Measurements from ENCODE around the gene RTP3. TPM values are rescaled to one million over a fixed set of nuclear protein-coding genes. Genes with fewer than 3 reads are reported as not detected.
"Not testable (repeated sequence)": the region's sequence is repeated elsewhere in the genome, so short reads cannot be mapped to it uniquely, and the experiment has no call there.

The RTP3 gene
- total and polyA plus RNA-seq, 7 donors: not detected

- 86 to 96% methylated on average over 1 of the region's 1 CpG for WGBS, 2 donors
- Histone ChIP-seq H3K4me1 (no peaks in the 10 kb centered on the region), H3K27me3 (no peaks in the 10 kb centered on the region), H3K4me3 (no peak overlapping the region), H3K27ac (no peak overlapping the region), H3K9me3 (no peaks in the 10 kb centered on the region), H3K36me3 (peaks cover 0 to 16% (median 0%) of the 10 kb centered on the region in 4 donors)
- TF ChIP-seq EP300 (IDR thresholded peaks at IDR 0.05) (no peak), CTCF (IDR thresholded peaks at IDR 0.05) (no peak)
- DNase-seq: no peak
- intact Hi-C loops (cut with DNase I): no loop called here
Observed at GRCh38 chr3:46546896-46547440, 49.2 kb downstream of the RTP3 start.

- H3K36me3 ChIP-seq: peaks cover 0 to 16% (median 0%) of the 10 kb centered on the region in 4 donors
- WGBS, 2 donors: 96 to 97% methylated on average over 3 of the region's 3 CpGs
- H3K9me3 ChIP-seq; intact Hi-C loops (cut with DNase I); H3K4me3 ChIP-seq; H3K27ac ChIP-seq; H3K27me3 ChIP-seq; H3K4me1 ChIP-seq; DNase-seq: not testable (repeated sequence)
Observed at GRCh38 chr3:46548611-46549010, 50.8 kb downstream of the RTP3 start.

- intact Hi-C loops (cut with DNase I): no loop called here
- Histone ChIP-seq H3K27ac (no peak overlapping the region), H3K4me3 (no peak overlapping the region), H3K4me1 (no peaks in the 10 kb centered on the region), H3K36me3 (peaks cover 0 to 15% (median 0%) of the 10 kb centered on the region in 4 donors), H3K9me3 (no peaks in the 10 kb centered on the region), H3K27me3 (no peaks in the 10 kb centered on the region)
- TF ChIP-seq EP300 (IDR thresholded peaks at IDR 0.05) (no peak), CTCF (IDR thresholded peaks at IDR 0.05) (no peak), POLR2AphosphoS5 (IDR thresholded peaks at IDR 0.05) (no peak), POLR2A (IDR thresholded peaks at IDR 0.05) (no peak)
- DNase-seq: no peak
- WGBS, 2 donors: 57 to 75% methylated on average over 4 of the region's 4 CpGs
Observed at GRCh38 chr3:46549408-46549904, 51.7 kb downstream of the RTP3 start.

GRCh38 chr3:46549989-46550388 lies 52.2 kb downstream of the RTP3 start:
- intact Hi-C loops (cut with DNase I): no loop called here
- TF ChIP-seq POLR2A (IDR thresholded peaks at IDR 0.05) (no peak), CTCF (IDR thresholded peaks at IDR 0.05) (no peak), POLR2AphosphoS5 (IDR thresholded peaks at IDR 0.05) (no peak), EP300 (IDR thresholded peaks at IDR 0.05) (no peak)
- Histone ChIP-seq H3K4me3 (no peak overlapping the region), H3K27ac (no peak overlapping the region), H3K36me3 (peaks cover 0 to 10% (median 0%) of the 10 kb centered on the region in 4 donors), H3K27me3 (no peaks in the 10 kb centered on the region), H3K4me1 (no peaks in the 10 kb centered on the region), H3K9me3 (no peaks in the 10 kb centered on the region)
- no peak for DNase-seq
- 61 to 80% methylated on average over 1 of the region's 1 CpG for WGBS, 2 donors

Other genes starting within 250 kb of the RTP3 start
- 1 to 10 TPM; 1.1 to 3.1 (median 1.9) TPM for gene CCR2, start 143.9 kb upstream of the RTP3 start, total RNA-seq
- 1 to 10 TPM in 2 of 3 donors, under 1 TPM in 1; 0.69 to 2.1 (median 1.2) TPM for gene CCR2, start 143.9 kb upstream of the RTP3 start, polyA plus RNA-seq
- 1 to 10 TPM in 2 of 4 donors, under 1 TPM in 1, not detected in 1; 0.36 to 2.0 (median 1.2) TPM for gene CCR5, start 127.0 kb upstream of the RTP3 start, total RNA-seq
- gene CCR5, start 127.0 kb upstream of the RTP3 start, polyA plus RNA-seq: 1 to 10 TPM in 1 of 3 donors, under 1 TPM in 2; 0.60 to 3.9 (median 0.69) TPM
- gene CCRL2, start 90.7 kb upstream of the RTP3 start, total RNA-seq: 1 to 10 TPM in 1 of 4 donors, under 1 TPM in 2, not detected in 1; 0.71 to 3.0 (median 0.99) TPM
- gene CCRL2, start 90.7 kb upstream of the RTP3 start, polyA plus RNA-seq: 10 to 100 TPM in 1 of 3 donors, 1 to 10 TPM in 2; 3.0 to 11.2 (median 4.4) TPM
- under 1 TPM in 3 of 4 donors, not detected in 1; 0.16 to 0.36 (median 0.28) TPM for gene LTF, start 33.1 kb upstream of the RTP3 start, total RNA-seq
- 10 to 100 TPM in 1 of 3 donors, 1 to 10 TPM in 1, not detected in 1; 1.2 to 38.0 TPM for gene LTF, start 33.1 kb upstream of the RTP3 start, polyA plus RNA-seq
- 10 to 100 TPM in 1 of 4 donors, 1 to 10 TPM in 3; 3.6 to 11.1 (median 5.8) TPM for gene LRRC2, start 68.3 kb downstream of the RTP3 start, total RNA-seq
- 1 to 10 TPM in 1 of 3 donors, under 1 TPM in 2; 0.46 to 2.4 (median 0.69) TPM for gene LRRC2, start 68.3 kb downstream of the RTP3 start, polyA plus RNA-seq
- not detected for gene FAM240A, start 114.5 kb downstream of the RTP3 start, total RNA-seq
- gene FAM240A, start 114.5 kb downstream of the RTP3 start, polyA plus RNA-seq: not detected
- gene ALS2CL, start 195.7 kb downstream of the RTP3 start, total RNA-seq: 10 to 100 TPM in 1 of 4 donors, 1 to 10 TPM in 3; 3.9 to 10.5 (median 4.3) TPM
- 10 to 100 TPM in 1 of 3 donors, 1 to 10 TPM in 2; 5.4 to 35.0 (median 6.0) TPM for gene ALS2CL, start 195.7 kb downstream of the RTP3 start, polyA plus RNA-seq
- 1 to 10 TPM in 2 of 4 donors, under 1 TPM in 1, not detected in 1; 0.81 to 1.8 (median 1.8) TPM for gene TMIE, start 203.4 kb downstream of the RTP3 start, total RNA-seq
- under 1 TPM in 1 of 3 donors, not detected in 2; 0.63 TPM for gene TMIE, start 203.4 kb downstream of the RTP3 start, polyA plus RNA-seq
- 1 to 10 TPM in 1 of 4 donors, under 1 TPM in 2, not detected in 1; 0.16 to 1.1 (median 0.81) TPM for gene PRSS50, start 219.9 kb downstream of the RTP3 start, total RNA-seq
- under 1 TPM in 1 of 3 donors, not detected in 2; 0.03 TPM for gene PRSS50, start 219.9 kb downstream of the RTP3 start, polyA plus RNA-seq

All from sigmoid colon (tissue), 7 donors.